SK-N-SH (cell line): ENCODE measurements around the gene MRPL19. TPM values are rescaled to one million over a fixed set of nuclear protein-coding genes. Genes with fewer than 3 reads are reported as not detected.

Source experiments
- CTCF ChIA-PET: fragments of 300-600, 350-600 bp; formaldehyde crosslinking; extraction: SDS; loops from one replicate; lab custom pipeline; 2021; lab: Yijun Ruan, JAX
- POLR2A ChIA-PET: fragments of 350-600 bp; sonication (Branson Sonifier 250); formaldehyde crosslinking; extraction: SDS; loops from one replicate; lab custom pipeline; 2020; ENCODE audit warnings: antibody characterized with exemption, inconsistent platforms; lab: Yijun Ruan, JAX
- DNase-seq: peaks from one replicate; pipeline ENCODE4 v3.0.0; 2012
- H2AFZ ChIP-seq: fragments of 200-600 bp; sonication (generic); 2 replicates; pipeline ENCODE4 v1.8.1; 2016; ENCODE audit warnings: antibody characterized with exemption, mild to moderate bottlenecking, low read depth
- H3F3A ChIP-seq: fragments of 200-600 bp; sonication (generic); replicated peaks from 2 replicates; pipeline ENCODE3; 2016; ENCODE audit warnings: antibody characterized with exemption, mild to moderate bottlenecking; ENCODE audit not compliant: insufficient read depth
- H3K27ac ChIP-seq, 2 experiments: fragments of 200-500 bp in 1 of 2; fragments of 200-600 bp in 1 of 2; sonication (Bioruptor generic) in 1 of 2; sonication (generic), shearing (Covaris generic) in 1 of 2; 2 replicates each; pipeline versions ENCODE4 v1.5.1 to v1.6.1; 2014 to 2016; ENCODE audit warnings: low read depth in 2 of 2, inconsistent platforms in 1 of 2, low read length in 1 of 2, mild to moderate bottlenecking in 1 of 2, mixed read lengths in 1 of 2
- H3K27me3 ChIP-seq: fragments of 200-600 bp; sonication (generic), shearing (Covaris generic); 2 replicates; pipeline ENCODE4 v1.6.1; 2016; ENCODE audit warnings: mixed run types; ENCODE audit not compliant: insufficient read depth
- H3K36me3 ChIP-seq, 2 experiments: fragments of 200-500 bp in 1 of 2; fragments of 200-600 bp in 1 of 2; sonication (Bioruptor generic) in 1 of 2; sonication (generic) in 1 of 2; replicated peaks in 1 of 2; 2 replicates each; pipeline versions ENCODE3 to v1.5.1; 2014 to 2016; ENCODE audit warnings: low read length in 1 of 2, mild to moderate bottlenecking in 1 of 2; ENCODE audit not compliant: insufficient read depth in 2 of 2, control insufficient read depth in 1 of 2
- H3K4me1 ChIP-seq, 2 experiments: fragments of 200-500 bp in 1 of 2; fragments of 200-600 bp in 1 of 2; sonication (Bioruptor generic) in 1 of 2; sonication (generic), shearing (Covaris generic) in 1 of 2; 2 replicates each; pipeline versions ENCODE4 v1.5.1 to v1.6.1; 2014 to 2016; ENCODE audit warnings: low read depth in 1 of 2, low read length in 1 of 2, mixed run types in 1 of 2; ENCODE audit not compliant: insufficient read depth in 2 of 2, control insufficient read depth in 1 of 2
- H3K4me2 ChIP-seq: fragments of 200-600 bp; sonication (generic), shearing (Covaris generic); 2 replicates; pipeline ENCODE4 v1.6.1; 2017; ENCODE audit warnings: mixed run types
- H3K4me3 ChIP-seq, 2 experiments: fragments of 200-500 bp in 1 of 2; fragments of 200-600 bp in 1 of 2; sonication (Bioruptor generic) in 1 of 2; sonication (generic), shearing (Covaris generic) in 1 of 2; 2 replicates each; pipeline versions ENCODE4 v1.5.1 to v1.8.1; 2014 to 2016; ENCODE audit warnings: low read depth in 2 of 2, inconsistent platforms in 1 of 2, low read length in 1 of 2, mild to moderate bottlenecking in 1 of 2, mixed read lengths in 1 of 2, moderate library complexity in 1 of 2
- H3K79me2 ChIP-seq: fragments of 200-600 bp; sonication (generic); 2 replicates; pipeline ENCODE4 v1.8.1; 2017; ENCODE audit warnings: mild to moderate bottlenecking; ENCODE audit not compliant: insufficient read depth
- H3K9ac ChIP-seq: fragments of 200-600 bp; sonication (generic); 2 replicates; pipeline ENCODE4 v1.6.1; 2017; ENCODE audit warnings: mixed run types
- H3K9me2 ChIP-seq: fragments of 200-600 bp; sonication (generic); 2 replicates; pipeline ENCODE4 v1.6.1; 2017; ENCODE audit warnings: mixed run types
- H3K9me3 ChIP-seq: fragments of 200-600 bp; sonication (generic); 2 replicates; pipeline ENCODE4 v1.6.1; 2017; ENCODE audit warnings: mixed run types, mild to moderate bottlenecking, moderate library complexity
- H4K20me1 ChIP-seq: fragments of 200-600 bp; sonication (generic); 2 replicates; pipeline ENCODE4 v1.6.1; 2017; ENCODE audit warnings: mild to moderate bottlenecking, mixed run types; ENCODE audit not compliant: insufficient read depth
- CHD2 ChIP-seq: fragments of 150-350 bp; IDR thresholded peaks from 2 replicates; pipeline ENCODE4 v1.6.1; 2018; ENCODE audit warnings: low read length; ENCODE audit not compliant: partially characterized antibody
- ELF1 ChIP-seq: IDR thresholded peaks from 2 replicates; pipeline ENCODE4 v1.4.0; 2012
- EP300 ChIP-seq, 2 experiments: IDR thresholded peaks; 2 replicates each; pipeline versions ENCODE4 v1.4.0 to v1.6.1; 2012; ENCODE audit warnings: borderline replicate concordance in 1 of 2, low read depth in 1 of 2, low read length in 1 of 2
- EZH2phosphoT487 ChIP-seq: fragments of 200-600 bp; sonication (generic); IDR thresholded peaks from 2 replicates; pipeline ENCODE4 v1.6.1; 2017; ENCODE audit warnings: low read depth, mixed run types, mild to moderate bottlenecking, antibody characterized with exemption, moderate library complexity, borderline replicate concordance
- GABPA ChIP-seq: IDR thresholded peaks from 2 replicates; pipeline ENCODE4 v1.4.0; 2012; ENCODE audit warnings: low read depth, mild to moderate bottlenecking
- GATA2 ChIP-seq: sonication (generic); formaldehyde crosslinking; IDR thresholded peaks from 2 replicates; pipeline ENCODE4 v1.5.0; 2020; ENCODE audit warnings: mild to moderate bottlenecking, missing genetic modification reagents
- NFIC ChIP-seq: IDR thresholded peaks from 2 replicates; pipeline ENCODE4 v1.4.0; 2012; ENCODE audit warnings: borderline replicate concordance
- POLR2AphosphoS5 ChIP-seq: IDR thresholded peaks from 2 replicates; pipeline ENCODE4 v1.6.1; 2012; ENCODE audit warnings: low read depth, low read length
- RAD21 ChIP-seq: IDR thresholded peaks from 2 replicates; pipeline ENCODE4 v1.6.1; 2012; ENCODE audit warnings: mild to moderate bottlenecking, low read length
- ZBTB33 ChIP-seq: IDR thresholded peaks from 2 replicates; pipeline ENCODE4 v1.4.0; 2012; ENCODE audit warnings: low read depth, borderline replicate concordance
- WGBS: methylation state at CpG from one replicate; pipeline ENCODE4 v1.1.6; 2017; ENCODE audit warnings: low lambda C conversion rate; 5-methylcytosine and 5-hydroxymethylcytosine counted together
- polyA plus RNA-seq, 3 experiments: library from polyadenylated mRNA; depleted of rRNA; stranded (reverse); fragments of >200 nt; gene quantifications; 2 replicates each; pipeline ENCODE4 v1.2.3, GENCODE V29; 2012
- small RNA-seq, 7 experiments: library from RNA; depleted of rRNA; stranded (forward); fragments of <200 nt; gene quantifications; one replicate each; pipeline ENCODE3, GENCODE V24; 2012
- TF ChIP-seq, protein P1 (sequence below): IDR thresholded peaks from 2 replicates; pipeline ENCODE4 v1.6.1; 2012; ENCODE audit warnings: mild to moderate bottlenecking, low read depth, low read length, moderate library complexity

MRPL19 gene
- polyA plus RNA-seq, 1 of the 3 experiments (the other 2 are of a cell fraction) = 15.4 TPM

- H2AFZ ChIP-seq = no peak overlapping the region
- no peaks in the 10 kb centered on the region for H3K27me3 ChIP-seq
- H3K4me2 ChIP-seq = no peak overlapping the region
- no peaks in the 10 kb centered on the region for H3F3A ChIP-seq
- TF ChIP-seq GATA2 (CRISPR knock-in tag) = no peak
- TF ChIP-seq POLR2AphosphoS5 = no peak
- TF ChIP-seq ZBTB33 = no peak
- TF ChIP-seq ELF1 = no peak
- TF ChIP-seq NFIC = no peak
- TF ChIP-seq EZH2phosphoT487 = no peak
- TF ChIP-seq, protein P1, sequence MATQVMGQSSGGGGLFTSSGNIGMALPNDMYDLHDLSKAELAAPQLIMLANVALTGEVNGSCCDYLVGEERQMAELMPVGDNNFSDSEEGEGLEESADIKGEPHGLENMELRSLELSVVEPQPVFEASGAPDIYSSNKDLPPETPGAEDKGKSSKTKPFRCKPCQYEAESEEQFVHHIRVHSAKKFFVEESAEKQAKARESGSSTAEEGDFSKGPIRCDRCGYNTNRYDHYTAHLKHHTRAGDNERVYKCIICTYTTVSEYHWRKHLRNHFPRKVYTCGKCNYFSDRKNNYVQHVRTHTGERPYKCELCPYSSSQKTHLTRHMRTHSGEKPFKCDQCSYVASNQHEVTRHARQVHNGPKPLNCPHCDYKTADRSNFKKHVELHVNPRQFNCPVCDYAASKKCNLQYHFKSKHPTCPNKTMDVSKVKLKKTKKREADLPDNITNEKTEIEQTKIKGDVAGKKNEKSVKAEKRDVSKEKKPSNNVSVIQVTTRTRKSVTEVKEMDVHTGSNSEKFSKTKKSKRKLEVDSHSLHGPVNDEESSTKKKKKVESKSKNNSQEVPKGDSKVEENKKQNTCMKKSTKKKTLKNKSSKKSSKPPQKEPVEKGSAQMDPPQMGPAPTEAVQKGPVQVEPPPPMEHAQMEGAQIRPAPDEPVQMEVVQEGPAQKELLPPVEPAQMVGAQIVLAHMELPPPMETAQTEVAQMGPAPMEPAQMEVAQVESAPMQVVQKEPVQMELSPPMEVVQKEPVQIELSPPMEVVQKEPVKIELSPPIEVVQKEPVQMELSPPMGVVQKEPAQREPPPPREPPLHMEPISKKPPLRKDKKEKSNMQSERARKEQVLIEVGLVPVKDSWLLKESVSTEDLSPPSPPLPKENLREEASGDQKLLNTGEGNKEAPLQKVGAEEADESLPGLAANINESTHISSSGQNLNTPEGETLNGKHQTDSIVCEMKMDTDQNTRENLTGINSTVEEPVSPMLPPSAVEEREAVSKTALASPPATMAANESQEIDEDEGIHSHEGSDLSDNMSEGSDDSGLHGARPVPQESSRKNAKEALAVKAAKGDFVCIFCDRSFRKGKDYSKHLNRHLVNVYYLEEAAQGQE = no peak
- TF ChIP-seq GABPA = no peak
- no peak for TF ChIP-seq RAD21
- no peak for TF ChIP-seq EP300 (IDR thresholded peaks at IDR 0.05; ENCODE audit: borderline replicate concordance in 1 of 2, low read depth in 1 of 2, low read length in 1 of 2)
- no peak for TF ChIP-seq CHD2
- no peak overlapping the region for H3K4me3 ChIP-seq
- H3K27ac ChIP-seq = no peak overlapping the region; a peak in 1 of 4 replicates
- H3K9me3 ChIP-seq = no peaks in the 10 kb centered on the region
- POLR2A ChIA-PET = no interaction called here
- 67% methylated on average over 1 of the region's 1 CpG for WGBS
- CTCF ChIA-PET = interaction anchor here (1.7 kb wide), 1 partner anchor 8 kb away, joined by 5 read pairs; no protein-coding TSS in a partner anchor
- no peaks in the 10 kb centered on the region for H3K9me2 ChIP-seq
- no peaks in the 10 kb centered on the region for H3K36me3 ChIP-seq
- H4K20me1 ChIP-seq = no peaks in the 10 kb centered on the region
- DNase-seq = no peak
- H3K79me2 ChIP-seq = no peaks in the 10 kb centered on the region
- no peak overlapping the region for H3K9ac ChIP-seq
- peaks cover 0 to 2% of the 10 kb centered on the region in 2 experiments; a peak in 1 of 4 replicates for H3K4me1 ChIP-seq
Measured at GRCh38 chr2:75737961-75738360, 91.4 kb downstream of the MRPL19 start.

Small RNAs within 50 kb of the gene (small RNA-seq; reads per million reads assigned to genes)
- gene RF00012 = 0 reads per million in 7 experiments

Other genes starting within 250 kb of the MRPL19 start
- gene EVA1A, start 85.8 kb upstream of the MRPL19 start, polyA plus RNA-seq (2012; rRNA removed) = 79.0 and 93.0 TPM in 2 replicates
- gene GCFC2, start 64.1 kb downstream of the MRPL19 start, polyA plus RNA-seq (2012; rRNA removed) = 7.7 and 8.9 TPM in 2 replicates